GM23248 (cell line): Measurements from ENCODE around the gene USP51.

Experiments
- EZH2 ChIP-seq: fragments of 200-600 bp; sonication (generic); IDR thresholded peaks from 2 replicates; pipeline ENCODE4 v1.6.1; 2018; ENCODE audit warnings: antibody characterized with exemption, mild to moderate bottlenecking; ENCODE audit not compliant: insufficient read depth, poor library complexity, severe bottlenecking
- EZH2phosphoT487 ChIP-seq: fragments of 200-600 bp; sonication (generic); IDR thresholded peaks from 2 replicates; pipeline ENCODE4 v1.6.1; 2018; ENCODE audit warnings: antibody characterized with exemption, moderate library complexity, mild to moderate bottlenecking, low read depth; ENCODE audit not compliant: insufficient read depth

DNA sequence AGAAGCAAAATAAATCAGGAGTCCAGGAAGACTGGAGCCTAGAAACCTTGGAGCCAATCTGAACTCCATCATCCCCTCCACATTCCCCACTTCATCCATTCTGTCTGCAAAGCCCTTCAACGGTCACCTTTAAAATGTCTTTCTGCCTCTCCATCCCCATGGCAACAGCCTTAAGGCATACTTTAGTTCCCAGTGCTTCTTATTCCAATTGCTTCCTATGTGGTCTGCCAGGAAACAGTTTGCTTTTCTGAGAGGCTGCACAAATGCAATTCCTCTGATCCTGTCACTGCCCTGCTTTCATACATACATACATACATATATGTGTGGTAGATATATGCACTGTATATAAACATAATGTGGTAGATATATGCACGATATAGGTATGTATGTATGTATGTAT is 38.5 kb downstream of the USP51 start:
- no peak for TF ChIP-seq EZH2
- no peak for TF ChIP-seq EZH2phosphoT487
